Measurements from ENCODE around the gene ERBB4.

- TF ChIP-seq CTCF (IDR thresholded peaks at IDR 0.05) (no peak), POLR2AphosphoS5 (IDR thresholded peaks at IDR 0.05) (no peak), POLR2A (IDR thresholded peaks at IDR 0.05) (no peak), EP300 (IDR thresholded peaks at IDR 0.05; ENCODE audit: low read depth) (no peak)
These were observed 10.3 kb downstream of the ERBB4 start for GRCh38 chr2:212528106-212528856.

Data from transverse colon (tissue), 4 donors.